Activated CD4-positive, alpha-beta T cell treated with anti-CD3 and anti-CD28 coated beads, Interleukin-2, amount 10 ng/mL, durations not matched to agents 24 days and 14 days (primary cell): ENCODE results near the gene ZC3H7A. TPM values are rescaled to one million over a fixed set of nuclear protein-coding genes. Genes with fewer than 3 reads are reported as not detected.
"Not testable (repeated sequence)": the region's sequence is repeated elsewhere in the genome, so short reads cannot be mapped to it uniquely, and the experiment has no call there.

ENCODE experiments used
- DNase-seq: peaks from one replicate; pipeline ENCODE4 v3.0.0; 2022
- H3K27ac Mint-ChIP-seq: one replicate; pipeline ENCODE4 v1.8.0; 2022; ENCODE audit warnings: mild to moderate bottlenecking, mixed read lengths
- H3K27me3 Mint-ChIP-seq: one replicate; pipeline ENCODE4 v1.8.0; 2022; ENCODE audit warnings: mixed read lengths
- H3K36me3 Mint-ChIP-seq: one replicate; pipeline ENCODE4 v1.8.0; 2022; ENCODE audit warnings: low read depth, mild to moderate bottlenecking, mixed read lengths
- H3K4me1 Mint-ChIP-seq: one replicate; pipeline ENCODE4 v1.8.0; 2021; ENCODE audit warnings: mixed read lengths
- H3K4me3 Mint-ChIP-seq: one replicate; pipeline ENCODE4 v1.8.0; 2022; ENCODE audit warnings: mild to moderate bottlenecking, moderate library complexity, mixed read lengths
- H3K9me3 Mint-ChIP-seq: one replicate; pipeline ENCODE4 v1.8.0; 2021; ENCODE audit warnings: mixed read lengths
- intact Hi-C: fragments of 100-400 bp; cut with micrococcal nuclease; formaldehyde crosslinking; loops from one replicate; pipeline ENCODE4 v1.15.1; 2023
- total RNA-seq: library from RNA; stranded (reverse); gene quantifications from 2 replicates; pipeline ENCODE4 v1.2.3, GENCODE V29; 2022

ZC3H7A gene, protein sequence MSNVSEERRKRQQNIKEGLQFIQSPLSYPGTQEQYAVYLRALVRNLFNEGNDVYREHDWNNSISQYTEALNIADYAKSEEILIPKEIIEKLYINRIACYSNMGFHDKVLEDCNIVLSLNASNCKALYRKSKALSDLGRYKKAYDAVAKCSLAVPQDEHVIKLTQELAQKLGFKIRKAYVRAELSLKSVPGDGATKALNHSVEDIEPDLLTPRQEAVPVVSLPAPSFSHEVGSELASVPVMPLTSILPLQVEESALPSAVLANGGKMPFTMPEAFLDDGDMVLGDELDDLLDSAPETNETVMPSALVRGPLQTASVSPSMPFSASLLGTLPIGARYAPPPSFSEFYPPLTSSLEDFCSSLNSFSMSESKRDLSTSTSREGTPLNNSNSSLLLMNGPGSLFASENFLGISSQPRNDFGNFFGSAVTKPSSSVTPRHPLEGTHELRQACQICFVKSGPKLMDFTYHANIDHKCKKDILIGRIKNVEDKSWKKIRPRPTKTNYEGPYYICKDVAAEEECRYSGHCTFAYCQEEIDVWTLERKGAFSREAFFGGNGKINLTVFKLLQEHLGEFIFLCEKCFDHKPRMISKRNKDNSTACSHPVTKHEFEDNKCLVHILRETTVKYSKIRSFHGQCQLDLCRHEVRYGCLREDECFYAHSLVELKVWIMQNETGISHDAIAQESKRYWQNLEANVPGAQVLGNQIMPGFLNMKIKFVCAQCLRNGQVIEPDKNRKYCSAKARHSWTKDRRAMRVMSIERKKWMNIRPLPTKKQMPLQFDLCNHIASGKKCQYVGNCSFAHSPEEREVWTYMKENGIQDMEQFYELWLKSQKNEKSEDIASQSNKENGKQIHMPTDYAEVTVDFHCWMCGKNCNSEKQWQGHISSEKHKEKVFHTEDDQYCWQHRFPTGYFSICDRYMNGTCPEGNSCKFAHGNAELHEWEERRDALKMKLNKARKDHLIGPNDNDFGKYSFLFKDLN
- 58.3 and 64.1 TPM in 2 replicates for total RNA-seq

DNA sequence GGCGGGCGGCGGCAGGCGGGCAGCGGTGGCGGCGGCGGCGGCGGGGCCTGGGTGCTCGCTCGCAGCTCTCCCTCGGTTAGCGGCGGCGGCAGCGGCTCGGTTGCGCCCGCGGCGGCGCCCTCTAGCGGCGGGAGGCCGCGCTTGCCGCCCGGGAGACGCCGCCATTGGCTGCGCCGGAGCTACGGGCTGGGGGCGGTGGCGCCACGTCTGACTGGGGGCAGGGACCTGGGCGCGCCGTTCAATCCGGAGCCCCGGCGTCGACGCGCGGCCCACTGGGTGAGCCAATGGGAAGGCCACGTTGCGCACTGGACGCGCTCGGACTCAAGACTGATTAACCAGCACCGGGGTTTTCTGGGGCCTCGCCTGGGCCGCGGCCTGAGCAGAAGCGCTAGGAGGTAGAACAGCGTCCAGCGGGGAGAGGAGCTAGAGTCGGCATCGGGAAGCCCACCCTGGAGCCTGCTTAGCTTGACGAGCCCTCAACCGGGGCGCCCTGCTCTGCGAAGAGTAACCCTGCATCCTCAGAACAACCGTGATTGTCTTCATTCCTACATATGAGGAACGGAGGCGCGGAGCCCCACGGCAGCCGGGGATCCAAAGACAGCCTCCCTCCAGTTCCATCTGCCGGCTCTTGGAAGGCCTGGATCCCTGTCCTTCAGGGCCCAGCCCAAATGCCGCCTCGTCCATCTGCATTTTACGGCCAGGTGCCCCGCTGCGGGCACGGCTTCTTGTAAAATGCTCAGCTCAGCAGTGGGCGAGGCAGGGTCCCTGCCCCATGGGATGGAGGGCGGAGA, at the start of gene ZC3H7A:
ZC3H7A (minus strand) TSS at position 93 of the 791 bp plus-strand sequence. CDS start 14,904 bp downstream, outside the sequence.
- intact Hi-C loops: loop anchor here (1.0 to 5.0 kb wide), 5 partner anchors 14 to 215 kb away; partner anchors contain the start of genes RSL1D1 and TXNDC11
- no peaks in the 10 kb centered on the region for H3K9me3 Mint-ChIP-seq
- H3K36me3 Mint-ChIP-seq: peaks cover 37% of the 10 kb centered on the region
- peak within 1 kb of the TSS; percentile 95 for H3K27ac Mint-ChIP-seq
- H3K4me1 Mint-ChIP-seq: peaks cover 69% of the 10 kb centered on the region
- peak within 1 kb of the TSS; percentile 93 for H3K4me3 Mint-ChIP-seq
- peak; percentile 98 for DNase-seq
- no peaks in the 10 kb centered on the region for H3K27me3 Mint-ChIP-seq

DNA sequence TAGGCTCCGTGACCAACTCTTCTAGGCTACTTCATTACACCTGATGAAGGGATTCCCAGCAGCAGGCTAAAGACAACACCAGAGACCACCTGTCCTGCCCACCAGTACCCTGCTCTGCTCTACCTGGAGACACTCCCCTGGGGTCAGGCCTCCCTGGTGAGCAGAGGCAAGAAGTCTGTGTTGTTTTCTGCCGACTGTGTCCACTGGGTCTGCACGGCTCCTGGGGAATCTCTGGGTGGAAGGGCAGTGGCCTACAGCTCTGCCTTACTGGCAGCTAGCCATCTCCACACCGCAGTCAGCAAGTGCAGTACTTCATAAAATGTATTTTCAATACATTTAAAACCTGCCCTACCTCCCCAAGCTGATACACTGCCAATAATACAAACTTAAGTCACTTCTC, 47.4 kb upstream of the ZC3H7A start:
- DNase-seq: no peak
- H3K27ac Mint-ChIP-seq: no peak overlapping the region
- intact Hi-C loops: no loop called here
- H3K4me1 Mint-ChIP-seq: peaks cover 21% of the 10 kb centered on the region
- peaks cover 71% of the 10 kb centered on the region for H3K36me3 Mint-ChIP-seq
- no peaks in the 10 kb centered on the region for H3K9me3 Mint-ChIP-seq
- no peaks in the 10 kb centered on the region for H3K27me3 Mint-ChIP-seq
- H3K4me3 Mint-ChIP-seq: no peak overlapping the region

DNA sequence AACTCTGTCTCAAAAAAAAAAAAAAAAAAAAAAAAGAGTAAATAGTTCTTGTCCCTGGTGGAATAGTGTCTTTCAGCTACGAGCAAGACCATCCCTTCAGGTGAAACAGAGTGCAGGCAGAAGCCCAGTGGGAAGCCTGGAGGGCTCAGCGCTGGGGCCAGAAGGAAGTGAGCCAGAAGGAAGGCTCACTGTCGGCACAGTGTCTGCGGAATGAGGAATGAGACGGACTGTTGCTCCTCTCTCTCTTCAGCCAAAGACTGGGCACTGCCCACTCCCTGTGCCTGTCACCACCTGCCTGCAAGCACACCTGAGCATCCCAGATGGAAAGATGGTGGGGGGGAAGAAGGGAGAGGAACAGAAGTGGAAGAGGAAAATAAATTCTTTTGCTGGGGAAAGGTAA, 46.8 kb upstream of the ZC3H7A start:
- Mint-ChIP-seq H3K4me1 (peaks cover 16% of the 10 kb centered on the region), H3K9me3 (no peaks in the 10 kb centered on the region), H3K4me3 (no peak overlapping the region), H3K27ac (no peak overlapping the region), H3K36me3 (peaks cover 68% of the 10 kb centered on the region), H3K27me3 (no peaks in the 10 kb centered on the region)
- intact Hi-C loops: no loop called here
- DNase-seq: no peak

DNA sequence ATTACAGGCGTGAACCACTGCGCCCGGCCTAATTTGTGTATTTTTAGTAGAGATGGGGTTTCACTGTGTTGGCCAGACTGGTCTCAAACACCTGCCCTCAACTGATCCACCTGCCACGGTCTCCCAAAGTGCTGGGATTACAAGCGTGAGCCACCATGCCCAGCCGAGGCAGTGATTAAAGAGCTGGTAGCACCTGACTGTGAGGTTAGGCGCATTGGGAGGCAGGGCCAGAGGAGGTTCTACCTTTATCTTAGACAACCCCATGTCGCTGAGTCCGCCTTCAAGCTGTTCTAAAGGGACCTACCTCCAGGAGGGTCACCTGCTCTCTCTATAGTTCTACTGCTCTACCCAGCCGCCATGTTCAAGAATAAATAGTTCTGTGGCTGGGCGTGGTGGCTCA, 46.1 kb upstream of the ZC3H7A start:
- peaks cover 10% of the 10 kb centered on the region for H3K4me1 Mint-ChIP-seq
- no peaks in the 10 kb centered on the region for H3K27me3 Mint-ChIP-seq
- H3K9me3 Mint-ChIP-seq: no peaks in the 10 kb centered on the region
- no peak overlapping the region for H3K4me3 Mint-ChIP-seq
- DNase-seq: no peak
- intact Hi-C loops: no loop called here
- H3K36me3 Mint-ChIP-seq: peaks cover 66% of the 10 kb centered on the region
- no peak overlapping the region for H3K27ac Mint-ChIP-seq

DNA sequence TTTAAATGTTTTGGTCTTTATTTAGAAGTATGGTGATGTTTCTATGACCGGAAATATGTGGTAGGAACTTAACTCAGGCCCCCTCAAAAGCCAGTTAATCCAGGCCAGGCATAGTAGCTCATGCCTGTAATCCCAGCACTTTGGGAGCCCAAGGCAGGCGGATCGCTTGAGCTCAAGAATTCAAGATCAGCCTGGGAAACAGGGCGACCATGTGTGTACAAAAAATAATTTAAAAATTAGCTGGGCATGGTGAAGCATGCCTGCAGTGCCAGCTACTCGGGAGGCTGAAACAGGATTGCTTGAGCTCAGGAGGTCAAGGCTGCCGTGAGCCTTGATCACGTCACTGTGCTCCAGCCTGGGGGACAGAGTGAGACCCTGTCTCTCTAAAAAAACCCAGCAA, 44.0 kb upstream of the ZC3H7A start:
- H3K9me3 Mint-ChIP-seq: no peaks in the 10 kb centered on the region
- peaks cover 64% of the 10 kb centered on the region for H3K36me3 Mint-ChIP-seq
- no peak overlapping the region for H3K27ac Mint-ChIP-seq
- H3K27me3 Mint-ChIP-seq: no peaks in the 10 kb centered on the region
- intact Hi-C loops: no loop called here
- no peak for DNase-seq
- H3K4me1 Mint-ChIP-seq: peaks cover 3% of the 10 kb centered on the region
- no peak overlapping the region for H3K4me3 Mint-ChIP-seq

DNA sequence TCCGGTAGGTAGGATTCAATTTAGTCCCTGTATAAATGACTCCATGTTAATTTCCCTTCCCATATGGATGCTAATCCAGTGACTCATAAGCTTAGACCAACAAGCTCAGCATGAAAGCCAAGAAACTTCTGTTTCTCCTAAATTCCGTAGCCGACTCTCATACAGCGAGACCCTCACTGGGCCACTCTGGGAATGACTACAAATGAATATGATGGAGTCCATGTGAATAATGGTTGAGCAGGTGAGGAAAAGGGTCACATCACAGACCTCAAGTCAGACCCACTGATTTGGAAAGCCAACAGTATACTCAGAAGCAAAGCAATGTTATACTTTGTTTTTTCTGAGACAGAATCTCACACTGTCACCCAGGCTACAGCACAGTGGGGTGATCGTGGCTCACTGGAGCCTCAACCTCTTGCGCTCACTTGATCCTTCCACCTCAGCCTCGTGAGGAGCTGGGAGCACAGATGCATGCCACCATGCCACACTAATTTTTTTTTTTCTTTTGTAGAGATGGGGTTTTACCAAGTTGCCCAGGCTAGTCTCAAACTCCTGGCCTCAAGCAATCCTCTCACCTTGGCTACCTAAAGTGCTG, 39.7 kb upstream of the ZC3H7A start:
- no peak overlapping the region for H3K4me3 Mint-ChIP-seq
- H3K27ac Mint-ChIP-seq: no peak overlapping the region
- peaks cover 42% of the 10 kb centered on the region for H3K36me3 Mint-ChIP-seq
- DNase-seq: no peak
- no peaks in the 10 kb centered on the region for H3K9me3 Mint-ChIP-seq
- no peaks in the 10 kb centered on the region for H3K4me1 Mint-ChIP-seq
- no peaks in the 10 kb centered on the region for H3K27me3 Mint-ChIP-seq
- intact Hi-C loops: no loop called here

DNA sequence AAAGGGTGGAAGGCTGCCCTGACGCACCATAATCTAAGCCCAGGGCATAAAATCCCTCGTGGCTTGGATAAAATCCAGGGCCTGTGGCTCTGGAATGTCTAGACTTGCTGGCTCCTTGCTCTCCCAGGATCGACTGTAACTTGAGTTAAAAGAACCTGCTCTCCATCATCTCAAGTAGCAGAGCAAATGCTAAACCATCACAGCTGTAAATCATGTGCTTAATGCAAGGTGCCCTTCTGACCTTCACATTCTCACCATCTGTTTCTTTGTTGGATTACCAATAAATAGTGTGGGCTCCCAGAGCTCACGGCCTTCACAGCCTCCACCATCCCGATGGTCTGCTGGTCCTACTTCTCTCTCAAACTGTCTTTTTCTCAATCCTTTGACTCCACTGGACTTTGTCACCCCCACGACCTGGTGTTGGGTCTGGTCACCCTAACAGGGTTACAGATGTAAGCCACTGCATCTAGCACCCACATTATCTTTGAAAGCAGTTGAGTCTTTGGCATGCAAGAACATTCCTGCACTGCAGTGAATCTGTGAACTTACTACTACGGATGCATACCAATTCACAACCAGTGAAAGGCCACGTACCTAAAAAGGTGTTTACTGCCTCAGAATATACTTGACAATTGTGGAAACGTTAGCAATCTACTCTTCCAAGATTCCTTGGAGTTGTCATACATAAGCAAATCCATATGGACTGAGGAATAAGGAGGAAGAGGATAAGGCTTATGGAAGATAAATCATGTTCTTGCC, 39.0 kb upstream of the ZC3H7A start:
- H3K4me3 Mint-ChIP-seq: no peak overlapping the region
- H3K4me1 Mint-ChIP-seq: no peaks in the 10 kb centered on the region
- H3K27me3 Mint-ChIP-seq: no peaks in the 10 kb centered on the region
- no peak overlapping the region for H3K27ac Mint-ChIP-seq
- no peak for DNase-seq
- intact Hi-C loops: no loop called here
- H3K36me3 Mint-ChIP-seq: peaks cover 37% of the 10 kb centered on the region
- no peaks in the 10 kb centered on the region for H3K9me3 Mint-ChIP-seq

DNA sequence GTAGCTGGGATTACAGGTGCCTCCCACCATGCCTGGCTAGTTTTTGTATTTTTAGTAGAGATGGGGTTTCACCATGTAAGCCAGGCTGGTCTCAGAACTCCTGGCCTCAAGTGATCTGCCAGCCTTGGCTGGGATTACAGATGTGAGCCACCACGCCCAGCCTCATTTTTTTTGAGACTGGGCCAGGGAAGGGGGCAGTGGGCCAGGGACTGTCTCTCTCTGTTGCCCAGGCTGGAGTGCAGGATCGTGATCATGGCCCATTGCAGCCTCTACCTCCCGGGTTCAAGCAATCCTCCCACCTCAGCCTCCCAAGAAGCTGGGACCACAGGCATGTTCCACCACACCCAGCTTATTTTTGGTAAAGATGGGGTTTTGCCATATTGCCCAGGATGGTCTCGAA, 38.3 kb upstream of the ZC3H7A start:
- Mint-ChIP-seq H3K4me1 (no peaks in the 10 kb centered on the region), H3K27me3 (no peaks in the 10 kb centered on the region), H3K36me3 (peaks cover 33% of the 10 kb centered on the region), H3K27ac (no peak overlapping the region), H3K9me3 (no peaks in the 10 kb centered on the region), H3K4me3 (no peak overlapping the region)
- DNase-seq: no peak
- intact Hi-C loops: no loop called here

DNA sequence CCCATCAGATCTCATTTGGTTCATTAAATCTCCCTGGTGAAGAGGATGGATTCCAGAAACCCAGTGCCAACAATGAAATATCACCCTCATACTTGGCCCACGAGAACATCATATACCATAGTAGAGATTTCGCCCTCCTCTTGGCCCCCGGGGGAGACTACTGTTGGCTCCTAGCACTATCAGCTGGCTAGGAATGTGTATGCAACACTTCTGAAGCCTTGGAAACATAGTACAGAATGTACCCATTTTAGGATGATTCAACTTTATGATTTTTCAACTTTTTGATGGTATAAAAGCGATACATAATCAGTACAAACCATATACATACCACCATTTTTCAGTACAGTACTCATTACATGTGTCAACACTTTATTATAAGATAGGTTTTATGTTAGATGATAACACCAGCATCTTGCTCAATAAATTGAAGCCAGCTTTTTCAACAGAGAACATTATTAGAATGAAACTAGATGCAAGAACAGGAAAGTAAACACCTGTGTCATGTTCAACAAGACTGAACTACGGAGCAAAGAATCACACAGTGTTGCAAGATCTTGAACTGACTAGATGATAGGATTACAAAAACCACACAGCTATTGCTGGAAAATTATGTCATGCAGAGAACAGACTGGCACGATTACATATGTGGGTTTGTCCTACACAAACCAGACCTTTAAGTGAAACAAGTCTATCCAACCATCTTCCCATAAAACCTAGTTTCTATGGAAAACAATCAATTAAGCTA, 37.1 kb upstream of the ZC3H7A start:
- no peaks in the 10 kb centered on the region for H3K4me1 Mint-ChIP-seq
- intact Hi-C loops: no loop called here
- no peak for DNase-seq
- H3K36me3 Mint-ChIP-seq: peaks cover 22% of the 10 kb centered on the region
- H3K4me3 Mint-ChIP-seq: no peak overlapping the region
- no peaks in the 10 kb centered on the region for H3K9me3 Mint-ChIP-seq
- H3K27ac Mint-ChIP-seq: no peak overlapping the region
- H3K27me3 Mint-ChIP-seq: no peaks in the 10 kb centered on the region

DNA sequence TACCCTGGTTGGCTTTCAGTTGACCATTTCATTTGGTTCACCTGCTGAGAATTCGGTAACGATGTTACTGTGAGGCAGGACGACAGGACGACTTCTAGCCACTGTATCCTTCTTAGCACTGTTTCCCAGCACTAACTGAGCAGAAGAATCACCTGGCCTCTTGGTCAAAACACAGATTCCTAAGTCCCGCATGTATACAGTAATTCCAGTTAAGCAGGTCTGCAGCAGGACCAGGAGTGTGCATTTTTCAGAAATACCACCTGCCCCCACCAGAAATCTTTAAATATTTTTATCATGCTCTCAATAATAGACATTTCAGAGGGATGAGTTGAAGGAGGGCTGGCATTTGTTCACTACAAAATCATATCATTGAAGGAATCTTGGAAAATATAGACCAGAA, 31.6 kb upstream of the ZC3H7A start:
- H3K36me3 Mint-ChIP-seq: no peaks in the 10 kb centered on the region
- no peak for DNase-seq
- H3K27me3 Mint-ChIP-seq: no peaks in the 10 kb centered on the region
- intact Hi-C loops: no loop called here
- no peaks in the 10 kb centered on the region for H3K4me1 Mint-ChIP-seq
- H3K4me3 Mint-ChIP-seq: no peak overlapping the region
- H3K9me3 Mint-ChIP-seq: no peaks in the 10 kb centered on the region
- H3K27ac Mint-ChIP-seq: no peak overlapping the region

DNA sequence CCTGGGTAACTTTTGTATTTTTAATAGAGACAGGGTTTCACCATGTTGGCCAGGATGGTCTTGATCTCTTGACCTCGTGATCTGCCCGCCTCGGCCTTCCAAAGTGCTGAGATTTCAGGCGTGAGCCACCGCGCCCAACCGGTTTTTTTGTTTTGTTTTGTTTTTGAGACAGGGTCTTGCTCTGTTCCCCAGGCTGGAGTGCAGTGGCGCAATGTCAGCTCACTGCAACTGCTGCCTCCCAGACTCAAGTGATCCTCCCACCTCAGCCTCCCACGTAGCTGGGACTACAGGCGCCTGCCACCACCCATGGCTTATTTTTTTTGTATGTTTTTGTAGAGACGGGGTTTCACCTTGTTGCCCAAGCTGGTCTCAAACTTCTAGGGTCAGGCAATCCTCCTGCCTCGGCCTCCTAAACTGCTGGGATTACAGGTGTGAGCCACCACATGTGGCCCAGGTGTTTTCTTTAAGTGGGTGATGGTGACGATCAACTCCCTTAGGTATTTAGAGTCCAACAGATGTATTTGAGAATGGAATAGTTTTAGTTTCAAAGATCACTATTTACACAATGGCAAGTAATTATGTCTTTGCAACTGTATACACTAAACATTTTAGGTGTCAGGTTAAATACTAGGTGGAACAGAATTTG, 28.6 kb upstream of the ZC3H7A start:
- H3K27ac Mint-ChIP-seq, H3K4me3 Mint-ChIP-seq, DNase-seq, H3K36me3 Mint-ChIP-seq, H3K9me3 Mint-ChIP-seq, H3K27me3 Mint-ChIP-seq, H3K4me1 Mint-ChIP-seq, intact Hi-C loops: not testable (repeated sequence)

DNA sequence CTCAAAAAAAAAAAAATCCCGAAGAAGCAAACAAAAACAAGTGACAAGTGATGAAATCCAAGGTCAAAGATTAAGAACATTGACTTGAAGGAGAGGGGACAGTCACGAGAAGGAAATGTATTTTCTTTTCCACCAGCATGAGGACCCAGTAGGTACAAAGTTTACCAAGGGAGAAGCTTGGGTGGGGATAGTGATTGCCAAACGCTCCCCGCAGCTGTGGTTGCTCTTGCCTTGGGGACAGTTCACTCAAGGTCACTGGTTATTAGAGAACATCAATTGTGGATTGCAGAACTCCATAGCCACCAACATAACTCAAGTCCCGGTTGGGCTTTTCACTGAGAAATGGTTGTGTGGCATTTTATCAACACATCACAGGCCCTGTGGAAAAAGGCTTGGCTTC, 27.3 kb upstream of the ZC3H7A start:
- Mint-ChIP-seq H3K4me3 (no peak overlapping the region), H3K4me1 (no peaks in the 10 kb centered on the region), H3K27me3 (no peaks in the 10 kb centered on the region), H3K9me3 (no peaks in the 10 kb centered on the region), H3K36me3 (no peaks in the 10 kb centered on the region), H3K27ac (no peak overlapping the region)
- no peak for DNase-seq
- intact Hi-C loops: no loop called here
